Body of pancreas (tissue), 4 donors: ENCODE measurements around the gene SBK3. TPM values are rescaled to one million over a fixed set of nuclear protein-coding genes. Genes with fewer than 3 reads are reported as not detected.
"Not testable (repeated sequence)": the region's sequence is repeated elsewhere in the genome, so short reads cannot be mapped to it uniquely, and the experiment has no call there.

Experiments used
- ATAC-seq: fragments of 150-250 bp; one replicate; pipeline ENCODE4 v1.9.1; 2016
- DNase-seq, 4 donors: peaks; one replicate each; pipeline ENCODE4 v3.0.0-alpha.2; 2019
- H3K27ac ChIP-seq, 4 donors: fragments of 200-600 bp; sonication (generic); 1 replicate in 3 of 4; 2 replicates in 1 of 4; pipeline versions ENCODE4 v1.5.1 to v1.6.1; 2016 to 2019; ENCODE audit warnings: mild to moderate bottlenecking in 1 of 4, mixed read lengths in 1 of 4, moderate library complexity in 1 of 4
- H3K27me3 ChIP-seq, 2 donors: fragments of 200-600 bp; sonication (generic); one replicate each; pipeline ENCODE4 v1.6.0; 2016; ENCODE audit warnings: mild to moderate bottlenecking in 1 of 2
- H3K36me3 ChIP-seq, 2 donors: fragments of 200-600 bp; sonication (generic); replicated peaks in 1 of 2; 2 replicates each; pipeline ENCODE4 v1.5.1; 2016; ENCODE audit warnings: low read depth in 2 of 2; ENCODE audit not compliant: insufficient read depth in 1 of 2
- H3K4me1 ChIP-seq: fragments of 200-600 bp; sonication (generic); one replicate; pipeline ENCODE4 v1.6.0; 2016
- H3K4me3 ChIP-seq, 2 donors: fragments of 200-600 bp; sonication (generic); 1 replicate in 1 of 2; 2 replicates in 1 of 2; pipeline ENCODE4 v1.5.1; 2016 to 2019
- H3K9me3 ChIP-seq, 3 donors: fragments of 200-600 bp; sonication (generic); 1 replicate in 2 of 3; 2 replicates in 1 of 3; pipeline ENCODE4 v1.5.1; 2016
- POLR2A ChIP-seq, 3 donors: fragments of 450-650 bp; IDR thresholded peaks; one replicate each; pipeline ENCODE4 v1.6.1; 2016; ENCODE audit warnings: antibody characterized with exemption in 3 of 3, mild to moderate bottlenecking in 2 of 3
- WGBS, 2 donors: methylation state at CpG; one replicate each; pipeline ENCODE4 v1.1.5; 2017; 5-methylcytosine and 5-hydroxymethylcytosine counted together
- intact Hi-C: fragments of 100-400 bp; cut with DNase I; formaldehyde crosslinking; loops from one replicate; pipeline ENCODE4 v1.15.1; 2023
- total RNA-seq, 2 donors: library from RNA; depleted of rRNA; stranded (reverse); fragments of >200 nt; gene quantifications; one replicate each; pipeline ENCODE4 v1.1.0, GENCODE V29; 2016
- TF ChIP-seq, protein P1 (sequence below), 7 experiments: fragments of 450-650 bp in 4 of 7; fragments of 200-600 bp in 3 of 7; sonication (generic) in 3 of 7; IDR thresholded peaks; one replicate each; pipeline ENCODE4 v1.5.1; 2016 to 2019; ENCODE audit warnings: antibody characterized with exemption in 7 of 7

Gene SBK3
- total RNA-seq, 2 donors from 2014 or later = not detected

DNA sequence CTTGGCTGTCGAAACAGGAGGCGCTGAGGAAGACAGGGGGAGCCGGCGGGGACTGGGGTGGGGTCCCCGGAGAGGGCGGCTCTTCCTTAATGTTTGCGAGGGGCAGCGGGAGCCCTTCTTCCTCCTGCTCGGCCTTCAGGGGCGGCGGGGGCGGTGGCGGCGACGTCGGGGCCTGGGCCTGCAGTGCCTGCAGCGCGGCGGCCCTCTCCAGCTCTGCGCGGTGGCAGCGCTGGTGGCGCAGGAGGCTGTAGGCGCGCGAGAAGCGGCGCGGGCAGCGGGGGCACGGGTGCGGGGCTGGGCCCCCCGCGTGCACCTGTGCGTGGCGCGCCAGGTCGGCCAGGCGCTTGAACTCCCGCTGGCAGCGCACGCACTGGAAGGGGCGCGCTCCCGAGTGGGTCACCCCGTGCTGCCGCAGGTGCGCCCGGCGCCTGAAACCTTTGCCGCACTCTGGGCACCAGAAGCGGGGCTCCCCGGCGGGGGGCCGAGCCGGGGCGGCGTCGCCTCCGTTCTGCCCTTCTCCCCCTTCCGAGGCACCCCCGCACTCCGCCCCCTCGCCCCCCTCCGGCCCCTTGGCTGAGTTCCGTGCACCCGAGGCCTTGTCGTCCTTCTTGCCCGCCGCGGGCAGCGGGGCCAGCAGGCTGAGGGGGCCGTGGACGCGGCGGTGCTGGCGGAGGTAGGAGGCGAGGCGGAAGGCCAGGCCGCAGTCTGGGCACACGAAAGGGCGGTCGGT lies 32.9 kb upstream of the SBK3 start:
- ATAC-seq = no peak
- intact Hi-C loops = no loop called here
- DNase-seq = no peak
- H3K27ac ChIP-seq = no peak overlapping the region
- no peaks in the 10 kb centered on the region for H3K36me3 ChIP-seq
- peaks cover 27% of the 10 kb centered on the region for H3K4me1 ChIP-seq
- no peak for TF ChIP-seq POLR2A (IDR thresholded peaks at IDR 0.05)
- TF ChIP-seq, protein P1, sequence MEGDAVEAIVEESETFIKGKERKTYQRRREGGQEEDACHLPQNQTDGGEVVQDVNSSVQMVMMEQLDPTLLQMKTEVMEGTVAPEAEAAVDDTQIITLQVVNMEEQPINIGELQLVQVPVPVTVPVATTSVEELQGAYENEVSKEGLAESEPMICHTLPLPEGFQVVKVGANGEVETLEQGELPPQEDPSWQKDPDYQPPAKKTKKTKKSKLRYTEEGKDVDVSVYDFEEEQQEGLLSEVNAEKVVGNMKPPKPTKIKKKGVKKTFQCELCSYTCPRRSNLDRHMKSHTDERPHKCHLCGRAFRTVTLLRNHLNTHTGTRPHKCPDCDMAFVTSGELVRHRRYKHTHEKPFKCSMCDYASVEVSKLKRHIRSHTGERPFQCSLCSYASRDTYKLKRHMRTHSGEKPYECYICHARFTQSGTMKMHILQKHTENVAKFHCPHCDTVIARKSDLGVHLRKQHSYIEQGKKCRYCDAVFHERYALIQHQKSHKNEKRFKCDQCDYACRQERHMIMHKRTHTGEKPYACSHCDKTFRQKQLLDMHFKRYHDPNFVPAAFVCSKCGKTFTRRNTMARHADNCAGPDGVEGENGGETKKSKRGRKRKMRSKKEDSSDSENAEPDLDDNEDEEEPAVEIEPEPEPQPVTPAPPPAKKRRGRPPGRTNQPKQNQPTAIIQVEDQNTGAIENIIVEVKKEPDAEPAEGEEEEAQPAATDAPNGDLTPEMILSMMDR (IDR thresholded peaks at IDR 0.05) = no peak
- no peaks in the 10 kb centered on the region for H3K27me3 ChIP-seq
- H3K4me3 ChIP-seq = no peak overlapping the region
- H3K9me3 ChIP-seq = no peaks in the 10 kb centered on the region
- WGBS, 2 donors = 95 to 98% methylated on average over 30 to 77 of the region's 83 CpGs

- intact Hi-C loops = no loop called here
- Histone ChIP-seq H3K4me3 (no peak overlapping the region), H3K27ac (no peak overlapping the region), H3K36me3 (no peaks in the 10 kb centered on the region), H3K9me3 (no peaks in the 10 kb centered on the region), H3K27me3 (no peaks in the 10 kb centered on the region), H3K4me1 (peaks cover 18% of the 10 kb centered on the region)
- 81 to 85% methylated on average over 5 of the region's 5 CpGs for WGBS, 2 donors
- ATAC-seq (no peak), DNase-seq (no peak)
- no peak for TF ChIP-seq POLR2A (IDR thresholded peaks at IDR 0.05)
- TF ChIP-seq, protein P1 (IDR thresholded peaks at IDR 0.05) = no peak
These were observed 31.4 kb upstream of the SBK3 start for GRCh38 chr19:55576746-55577145.

GRCh38 chr19:55573929-55574328 lies 28.6 kb upstream of the SBK3 start:
- intact Hi-C loops, H3K9me3 ChIP-seq, H3K27ac ChIP-seq, ATAC-seq, H3K4me3 ChIP-seq, H3K36me3 ChIP-seq, DNase-seq, H3K27me3 ChIP-seq, H3K4me1 ChIP-seq: not testable (repeated sequence)
- 78 to 82% methylated on average over 6 of the region's 6 CpGs for WGBS, 2 donors

- ATAC-seq, H3K27me3 ChIP-seq, H3K36me3 ChIP-seq, DNase-seq, H3K27ac ChIP-seq, H3K4me3 ChIP-seq, intact Hi-C loops, H3K9me3 ChIP-seq, H3K4me1 ChIP-seq: not testable (repeated sequence)
- WGBS, 2 donors = 72 to 87% methylated on average over 3 to 5 of the region's 5 CpGs
These were observed 24.1 kb upstream of the SBK3 start for GRCh38 chr19:55569477-55569876.

DNA sequence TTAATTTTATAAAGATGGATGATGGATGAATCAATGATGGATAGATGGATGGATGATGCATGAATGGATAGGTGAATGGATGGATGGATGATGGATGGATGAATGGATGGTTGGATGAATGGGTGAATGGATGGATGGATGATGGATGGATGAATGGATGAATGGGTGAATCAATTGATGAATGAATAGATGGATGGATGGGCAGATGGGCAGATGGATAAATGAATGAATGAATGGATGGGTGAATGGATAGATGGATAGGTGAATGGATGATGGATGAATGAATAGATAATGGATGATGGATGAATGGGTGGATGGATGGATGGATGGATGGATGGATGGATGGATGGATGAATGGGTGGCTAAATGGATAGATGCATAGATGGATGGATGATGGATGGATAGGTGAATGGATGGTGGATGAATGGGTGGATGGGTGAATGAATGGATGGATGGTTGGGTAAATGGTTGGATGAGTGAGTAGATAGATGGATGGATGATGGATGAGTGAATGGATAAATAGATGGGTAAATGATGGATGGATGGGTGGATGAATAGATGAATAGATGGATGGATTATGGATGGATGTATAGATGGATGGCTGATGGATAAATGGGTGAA lies 22.5 kb upstream of the SBK3 start:
- intact Hi-C loops = no loop called here
- Histone ChIP-seq H3K4me3 (no peak overlapping the region), H3K27ac (no peak overlapping the region), H3K9me3 (no peaks in the 10 kb centered on the region), H3K4me1 (peaks cover 16% of the 10 kb centered on the region), H3K36me3 (no peaks in the 10 kb centered on the region), H3K27me3 (no peaks in the 10 kb centered on the region)
- TF ChIP-seq POLR2A (IDR thresholded peaks at IDR 0.05) = no peak
- TF ChIP-seq, protein P1 (IDR thresholded peaks at IDR 0.05) = no peak
- ATAC-seq = no peak
- no peak for DNase-seq

DNA sequence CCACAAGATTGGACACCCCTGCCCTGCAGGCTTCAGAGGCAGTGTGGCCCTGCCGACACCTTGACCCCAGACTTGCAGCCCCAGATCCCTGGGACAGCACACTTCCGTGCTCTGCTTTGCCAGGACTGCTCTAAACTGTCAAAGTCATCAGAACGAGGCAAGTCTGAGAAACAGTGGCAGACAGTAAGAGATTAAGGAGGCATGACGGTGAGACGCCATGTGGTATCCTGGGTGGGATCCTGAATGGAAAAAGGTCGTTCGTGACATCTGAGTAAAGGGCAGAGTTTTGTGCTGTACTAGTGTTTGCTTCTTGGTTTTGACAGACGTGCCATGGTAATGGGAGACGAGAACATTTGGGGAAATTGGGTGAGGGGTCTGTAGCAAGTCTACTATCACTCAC lies 21.5 kb upstream of the SBK3 start:
- TF ChIP-seq, protein P1 (IDR thresholded peaks at IDR 0.05) = no peak
- TF ChIP-seq POLR2A (IDR thresholded peaks at IDR 0.05) = no peak
- no peak for DNase-seq
- peaks cover 16% of the 10 kb centered on the region for H3K4me1 ChIP-seq
- no peaks in the 10 kb centered on the region for H3K27me3 ChIP-seq
- H3K4me3 ChIP-seq = no peak overlapping the region
- no peaks in the 10 kb centered on the region for H3K36me3 ChIP-seq
- no peak overlapping the region for H3K27ac ChIP-seq
- no peaks in the 10 kb centered on the region for H3K9me3 ChIP-seq
- WGBS, 2 donors = 41 to 57% methylated on average over 9 of the region's 9 CpGs
- no peak for ATAC-seq
- intact Hi-C loops = no loop called here
